Amygdala (tissue), 56 donors: ENCODE measurements around the gene FOXP4.

Source experiments
- DNase-seq, 56 donors: peaks; one replicate each; lab custom pipeline; 2025; lab: John Stamatoyannopoulos, UW

The FOXP4 gene

GRCh38 chr6:41545247-41545702 is 906 bp upstream of the FOXP4 start:
- DNase-seq: no peak

- peak in 6 of 56 donors; percentile 32 to 76 (median 60) for DNase-seq
Measured at GRCh38 chr6:41546475-41546865, 289 bp downstream of the FOXP4 start.

GRCh38 chr6:41546866-41547798 is 951 bp downstream of the FOXP4 start:
- DNase-seq: peak in 8 of 56 donors; percentile 23 to 63 (median 37)

- DNase-seq: no peak
Measured at GRCh38 chr6:41547799-41548097, 1.6 kb downstream of the FOXP4 start.

GRCh38 chr6:41548098-41548840 is 2.1 kb downstream of the FOXP4 start:
- no peak for DNase-seq

- DNase-seq: no peak
Measured at GRCh38 chr6:41548841-41549642, 2.9 kb downstream of the FOXP4 start.

GRCh38 chr6:41549673-41550072 is 3.5 kb downstream of the FOXP4 start:
- no peak for DNase-seq

GRCh38 chr6:41551086-41551700 is 5.0 kb downstream of the FOXP4 start:
- no peak for DNase-seq

GRCh38 chr6:41551857-41552256 is 5.7 kb downstream of the FOXP4 start:
- DNase-seq: no peak

GRCh38 chr6:41552723-41553122 is 6.5 kb downstream of the FOXP4 start:
- DNase-seq: no peak

GRCh38 chr6:41553405-41553999 is 7.3 kb downstream of the FOXP4 start:
- no peak for DNase-seq

- DNase-seq: peak in 1 of 56 donors; percentile 12
Measured at GRCh38 chr6:41555326-41556300, 9.4 kb downstream of the FOXP4 start.

GRCh38 chr6:41557335-41557734 is 11.2 kb downstream of the FOXP4 start:
- no peak for DNase-seq

- no peak for DNase-seq
Measured at GRCh38 chr6:41558033-41558807, 12.0 kb downstream of the FOXP4 start.

GRCh38 chr6:41559655-41560427 is 13.7 kb downstream of the FOXP4 start:
- DNase-seq: no peak

GRCh38 chr6:41560431-41561192 is 14.4 kb downstream of the FOXP4 start:
- peak in 5 of 56 donors; percentile 10 to 26 (median 21) for DNase-seq
